Measurements from ENCODE around the gene CHADL.

- TF ChIP-seq CTCF (IDR thresholded peaks at IDR 0.05), result no peak
- TF ChIP-seq EP300 (IDR thresholded peaks at IDR 0.05), result no peak
Observed at GRCh38 chr22:41222846-41223507, 17.8 kb downstream of the CHADL start.
